ENCODE data around the gene FJX1.

DNA sequence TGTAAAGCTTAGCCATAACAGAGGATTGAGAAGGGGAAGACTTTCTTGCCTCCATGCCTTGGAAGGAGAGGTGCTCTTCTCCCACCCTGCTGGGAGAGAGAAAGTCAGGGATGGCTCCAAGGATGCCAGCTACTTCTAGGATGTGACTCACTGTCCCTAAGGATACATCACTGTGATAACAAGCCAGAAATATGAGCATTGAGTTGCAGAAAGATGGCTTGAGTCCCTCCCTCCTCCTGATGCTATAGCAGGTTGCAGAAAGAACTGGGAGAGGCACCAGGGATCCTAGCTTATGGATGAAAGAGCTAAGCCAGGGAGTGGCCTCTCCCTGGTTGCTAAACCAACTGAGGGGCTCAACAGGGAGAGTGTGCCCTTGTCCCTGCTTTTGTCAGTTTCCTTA lies 27.8 kb upstream of the FJX1 start:
- TF ChIP-seq, protein P1, sequence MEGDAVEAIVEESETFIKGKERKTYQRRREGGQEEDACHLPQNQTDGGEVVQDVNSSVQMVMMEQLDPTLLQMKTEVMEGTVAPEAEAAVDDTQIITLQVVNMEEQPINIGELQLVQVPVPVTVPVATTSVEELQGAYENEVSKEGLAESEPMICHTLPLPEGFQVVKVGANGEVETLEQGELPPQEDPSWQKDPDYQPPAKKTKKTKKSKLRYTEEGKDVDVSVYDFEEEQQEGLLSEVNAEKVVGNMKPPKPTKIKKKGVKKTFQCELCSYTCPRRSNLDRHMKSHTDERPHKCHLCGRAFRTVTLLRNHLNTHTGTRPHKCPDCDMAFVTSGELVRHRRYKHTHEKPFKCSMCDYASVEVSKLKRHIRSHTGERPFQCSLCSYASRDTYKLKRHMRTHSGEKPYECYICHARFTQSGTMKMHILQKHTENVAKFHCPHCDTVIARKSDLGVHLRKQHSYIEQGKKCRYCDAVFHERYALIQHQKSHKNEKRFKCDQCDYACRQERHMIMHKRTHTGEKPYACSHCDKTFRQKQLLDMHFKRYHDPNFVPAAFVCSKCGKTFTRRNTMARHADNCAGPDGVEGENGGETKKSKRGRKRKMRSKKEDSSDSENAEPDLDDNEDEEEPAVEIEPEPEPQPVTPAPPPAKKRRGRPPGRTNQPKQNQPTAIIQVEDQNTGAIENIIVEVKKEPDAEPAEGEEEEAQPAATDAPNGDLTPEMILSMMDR (IDR thresholded peaks at IDR 0.05; ENCODE audit: low read depth, low read length, poor library complexity, severe bottlenecking) = no peak
- TF ChIP-seq EZH2phosphoT487 (IDR thresholded peaks at IDR 0.05; ENCODE audit: borderline replicate concordance, low read length) = no peak

Data from DOHH2 (cell line).